SK-N-SH treated with all-trans-retinoic acid at 6 μM for 48 hours (cell line): ENCODE data around the gene GXYLT2.

Source experiments
- ARNTL ChIP-seq: fragments of 450-650 bp; formaldehyde crosslinking; IDR thresholded peaks from 2 replicates; pipeline ENCODE4 v1.5.0; 2020; ENCODE audit warnings: low read depth, mild to moderate bottlenecking, moderate library complexity, borderline replicate concordance
- CREB5 ChIP-seq: fragments of 250-450 bp; sonication (Bioruptor Pico); IDR thresholded peaks from 2 replicates; pipeline ENCODE4 v1.5.1; 2020; ENCODE audit warnings: low read depth, mild to moderate bottlenecking, moderate library complexity
- OSR1 ChIP-seq: fragments of 250-450 bp; sonication (Bioruptor Pico); IDR thresholded peaks from 2 replicates; pipeline ENCODE4 v1.8.0; 2022; ENCODE audit warnings: moderate library complexity, mild to moderate bottlenecking, inconsistent platforms
- RARB ChIP-seq: fragments of 250-450 bp; sonication (Bioruptor Pico); IDR thresholded peaks from 2 replicates; pipeline ENCODE4 v1.8.0; 2021; ENCODE audit warnings: mild to moderate bottlenecking, moderate library complexity
- SNAI2 ChIP-seq: fragments of 250-450 bp; sonication (Bioruptor Pico); IDR thresholded peaks from 2 replicates; pipeline ENCODE4 v1.5.0; 2020; ENCODE audit warnings: mild to moderate bottlenecking, moderate library complexity
- TCF4 ChIP-seq: fragments of 250-450 bp; sonication (Bioruptor Pico); IDR thresholded peaks from 2 replicates; pipeline ENCODE4 v1.8.0; 2021; ENCODE audit warnings: mild to moderate bottlenecking, moderate library complexity, borderline replicate concordance
- TOX ChIP-seq: fragments of 250-450 bp; sonication (Bioruptor Pico); IDR thresholded peaks from 2 replicates; pipeline ENCODE4 v1.8.0; 2021; ENCODE audit warnings: mild to moderate bottlenecking, moderate library complexity, borderline replicate concordance
- TSHZ2 ChIP-seq: fragments of 250-450 bp; sonication (Bioruptor Pico); IDR thresholded peaks from 2 replicates; pipeline ENCODE4 v1.5.0; 2020; ENCODE audit warnings: mild to moderate bottlenecking, moderate library complexity
- ZC3H10 ChIP-seq: fragments of 250-450 bp; sonication (Bioruptor Pico); IDR thresholded peaks from 2 replicates; pipeline ENCODE4 v1.5.1; 2021; ENCODE audit warnings: mild to moderate bottlenecking, moderate library complexity
- ZFP3 ChIP-seq: fragments of 250-450 bp; sonication (Bioruptor Pico); IDR thresholded peaks from 2 replicates; pipeline ENCODE4 v1.5.0; 2020; ENCODE audit warnings: mild to moderate bottlenecking, moderate library complexity
- ZFP30 ChIP-seq: fragments of 450-650 bp; formaldehyde crosslinking; IDR thresholded peaks from 2 replicates; pipeline ENCODE4 v1.5.0; 2022; ENCODE audit warnings: mild to moderate bottlenecking, moderate library complexity
- ZNF565 ChIP-seq: fragments of 450-650 bp; formaldehyde crosslinking; conservative IDR thresholded peaks from 2 replicates; pipeline ENCODE4 v1.5.0; 2020; ENCODE audit warnings: low read depth, mild to moderate bottlenecking, moderate library complexity
- ZNF70 ChIP-seq: fragments of 450-650 bp; formaldehyde crosslinking; IDR thresholded peaks from 2 replicates; pipeline ENCODE4 v1.5.0; 2020; ENCODE audit warnings: mild to moderate bottlenecking, moderate library complexity
- TF ChIP-seq, protein P1 (sequence below): fragments of 250-450 bp; sonication (Bioruptor Pico); IDR thresholded peaks from 2 replicates; pipeline ENCODE4 v1.8.0; 2020; ENCODE audit warnings: mild to moderate bottlenecking, moderate library complexity, borderline replicate concordance

GRCh38 chr3:72909591-72909990 lies 21.7 kb downstream of the GXYLT2 start:
- TF ChIP-seq ZFP3 (CRISPR knock-in tag) (no peak), TSHZ2 (CRISPR knock-in tag) (no peak), CREB5 (CRISPR knock-in tag) (no peak), TOX (CRISPR knock-in tag) (no peak), TCF4 (CRISPR knock-in tag) (no peak), RARB (CRISPR knock-in tag) (no peak), ARNTL (CRISPR knock-in tag) (no peak), ZFP30 (CRISPR knock-in tag) (no peak), ZNF565 (CRISPR knock-in tag) (no peak), OSR1 (CRISPR knock-in tag) (no peak), SNAI2 (no peak), ZC3H10 (CRISPR knock-in tag) (no peak), ZNF70 (CRISPR knock-in tag) (no peak)
- TF ChIP-seq, protein P1, sequence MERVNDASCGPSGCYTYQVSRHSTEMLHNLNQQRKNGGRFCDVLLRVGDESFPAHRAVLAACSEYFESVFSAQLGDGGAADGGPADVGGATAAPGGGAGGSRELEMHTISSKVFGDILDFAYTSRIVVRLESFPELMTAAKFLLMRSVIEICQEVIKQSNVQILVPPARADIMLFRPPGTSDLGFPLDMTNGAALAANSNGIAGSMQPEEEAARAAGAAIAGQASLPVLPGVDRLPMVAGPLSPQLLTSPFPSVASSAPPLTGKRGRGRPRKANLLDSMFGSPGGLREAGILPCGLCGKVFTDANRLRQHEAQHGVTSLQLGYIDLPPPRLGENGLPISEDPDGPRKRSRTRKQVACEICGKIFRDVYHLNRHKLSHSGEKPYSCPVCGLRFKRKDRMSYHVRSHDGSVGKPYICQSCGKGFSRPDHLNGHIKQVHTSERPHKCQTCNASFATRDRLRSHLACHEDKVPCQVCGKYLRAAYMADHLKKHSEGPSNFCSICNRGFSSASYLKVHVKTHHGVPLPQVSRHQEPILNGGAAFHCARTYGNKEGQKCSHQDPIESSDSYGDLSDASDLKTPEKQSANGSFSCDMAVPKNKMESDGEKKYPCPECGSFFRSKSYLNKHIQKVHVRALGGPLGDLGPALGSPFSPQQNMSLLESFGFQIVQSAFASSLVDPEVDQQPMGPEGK (CRISPR knock-in tag): no peak
